ENCODE data around the gene COLEC11. TPM values are rescaled to one million over a fixed set of nuclear protein-coding genes. Genes with fewer than 3 reads are reported as not detected.

COLEC11 gene
- total RNA-seq, 5 donors from 2014 or later (not counting 1 experiment from before 2014, with no cell fraction given): 0.35 to 1.8 TPM; not detected in 3

DNA sequence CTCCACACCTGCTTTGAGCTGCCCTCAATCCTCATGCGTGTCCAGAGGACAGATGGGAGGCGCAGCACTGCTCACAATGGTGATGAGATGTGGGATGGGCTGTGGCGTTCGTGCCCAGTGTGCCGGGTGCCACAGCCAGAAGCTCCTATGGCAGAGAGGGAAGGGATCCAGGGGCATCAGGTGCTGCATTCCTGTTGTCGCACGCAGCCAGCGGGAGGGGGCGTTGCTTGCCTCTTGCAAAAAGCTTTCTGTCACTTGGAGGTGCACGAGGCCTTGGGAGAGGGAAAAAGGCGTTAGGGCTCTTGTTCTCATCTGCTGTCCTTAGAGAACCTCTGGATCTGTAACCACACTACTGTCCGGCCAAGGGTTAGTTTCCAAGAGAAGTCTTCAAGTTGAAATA lies 33.9 kb downstream of the COLEC11 start:
- H3K27ac Mint-ChIP-seq: no peak overlapping the region
- Histone ChIP-seq H3K36me3 (ENCODE audit: control insufficient read depth in 2 of 2, extremely low read depth in 1 of 2, insufficient read depth in 1 of 2, low read length in 1 of 2) (no peaks in the 10 kb centered on the region), H3K27me3 (replicated peaks in 1 of 2; ENCODE audit: control insufficient read depth in 2 of 2, extremely low read depth in 1 of 2, insufficient read depth in 2 of 2, low read length in 1 of 2) (peaks cover 0 to 21% of the 10 kb centered on the region in 2 experiments), H3K9me3 (no peaks in the 10 kb centered on the region), H3K27ac (ENCODE audit: low read length) (no peak overlapping the region), H3K4me3 (ENCODE audit: control insufficient read depth in 1 of 2, extremely low read depth in 1 of 2, low read length in 1 of 2) (no peak overlapping the region), H3K4me1 (ENCODE audit: control insufficient read depth in 1 of 2, extremely low read depth in 1 of 2, insufficient read depth in 2 of 2, low read length in 2 of 2) (no peaks in the 10 kb centered on the region)
- ChIA-PET POLR2A (no interaction called here), CTCF (no interaction called here)
- H3K27me3 Mint-ChIP-seq: peaks cover 0 to 7% of the 10 kb centered on the region in 2 donors
- H3K9me3 Mint-ChIP-seq: no peaks in the 10 kb centered on the region
- DNase-seq: peak in 2 of 35 experiments; percentile 2 to 4
- H3K4me1 Mint-ChIP-seq: no peaks in the 10 kb centered on the region
- H3K36me3 Mint-ChIP-seq: peaks cover 14% of the 10 kb centered on the region
- H3K4me3 Mint-ChIP-seq: no peak overlapping the region
- 46% methylated on average over 9 of the region's 12 CpGs for WGBS (ENCODE audit: insufficient coverage)
- no peak for ATAC-seq (replicated peaks in 1 of 4)

DNA sequence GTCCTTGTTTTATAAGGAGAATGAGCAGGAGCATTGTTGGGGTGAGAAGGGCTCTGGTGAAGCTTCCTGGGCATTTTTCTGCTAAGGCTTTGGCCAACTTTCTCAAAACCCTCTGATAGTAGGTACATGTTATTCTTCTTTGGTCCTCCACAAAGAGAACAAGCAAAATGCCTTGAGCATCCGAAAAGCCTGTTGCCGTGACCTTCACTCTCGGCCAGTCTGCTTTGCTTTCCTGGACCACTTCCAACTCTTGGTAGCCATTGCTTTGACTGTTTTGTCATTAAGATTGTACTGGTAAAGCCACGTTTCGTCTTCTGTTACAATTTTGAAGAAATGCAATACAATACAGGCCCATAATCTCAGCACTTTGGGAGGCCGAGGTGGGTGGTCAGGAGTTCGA lies 35.7 kb downstream of the COLEC11 start:
- H3K36me3 Mint-ChIP-seq: peaks cover 8% of the 10 kb centered on the region
- POLR2A ChIA-PET: no interaction called here
- no peaks in the 10 kb centered on the region for H3K9me3 ChIP-seq
- DNase-seq (peak in 1 of 35 experiments; percentile 7), ATAC-seq (replicated peaks in 1 of 4) (no peak)
- no peak overlapping the region for H3K27ac ChIP-seq (ENCODE audit: low read length)
- no peaks in the 10 kb centered on the region for H3K36me3 ChIP-seq (ENCODE audit: control insufficient read depth in 2 of 2, extremely low read depth in 1 of 2, insufficient read depth in 1 of 2, low read length in 1 of 2)
- no peak overlapping the region for H3K4me3 ChIP-seq (ENCODE audit: control insufficient read depth in 1 of 2, extremely low read depth in 1 of 2, low read length in 1 of 2)
- no peak overlapping the region for H3K27ac Mint-ChIP-seq
- H3K27me3 ChIP-seq (replicated peaks in 1 of 2; ENCODE audit: control insufficient read depth in 2 of 2, extremely low read depth in 1 of 2, insufficient read depth in 2 of 2, low read length in 1 of 2): peaks cover 0 to 25% of the 10 kb centered on the region in 2 experiments
- CTCF ChIA-PET: no interaction called here
- no peaks in the 10 kb centered on the region for H3K4me1 Mint-ChIP-seq
- H3K4me3 Mint-ChIP-seq: no peak overlapping the region
- no peaks in the 10 kb centered on the region for H3K4me1 ChIP-seq (ENCODE audit: control insufficient read depth in 1 of 2, extremely low read depth in 1 of 2, insufficient read depth in 2 of 2, low read length in 2 of 2)
- H3K27me3 Mint-ChIP-seq: peaks cover 0 to 7% of the 10 kb centered on the region in 2 donors
- WGBS (ENCODE audit: insufficient coverage): 80% methylated on average over 1 of the region's 7 CpGs
- no peaks in the 10 kb centered on the region for H3K9me3 Mint-ChIP-seq

DNA sequence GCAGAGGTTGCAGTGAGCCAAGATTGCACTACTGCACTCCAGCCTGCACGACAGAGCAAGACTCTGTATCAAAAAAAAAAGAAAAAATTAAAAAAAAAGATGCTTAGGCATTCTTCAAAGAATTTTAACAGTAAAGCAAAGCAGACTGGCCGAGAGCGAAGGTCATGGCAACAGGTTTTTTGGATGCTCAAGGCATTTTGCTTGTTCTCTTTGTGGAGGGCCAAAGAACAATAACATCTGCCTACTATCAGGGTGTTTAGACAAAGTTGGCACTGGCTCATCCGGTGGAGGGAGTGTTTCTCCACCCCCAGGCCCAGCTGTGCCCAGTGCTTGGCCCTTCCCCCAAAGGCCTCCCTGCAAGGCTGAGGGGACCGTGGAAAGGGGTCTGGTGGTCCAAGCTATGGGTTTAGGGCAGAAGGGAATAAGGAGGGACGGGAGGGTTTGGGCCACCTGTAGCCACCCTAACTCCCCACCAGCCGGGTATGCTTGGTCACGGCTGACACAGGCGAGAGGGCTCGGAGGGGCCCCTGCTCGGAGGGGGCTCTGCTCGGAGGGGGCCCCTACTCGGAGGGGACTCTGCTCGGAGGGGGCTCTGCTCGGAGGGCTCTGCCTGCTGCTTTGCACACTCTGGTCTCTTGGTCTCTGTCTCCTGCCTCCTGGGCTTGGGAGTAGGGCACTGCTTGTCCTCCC lies 36.4 kb downstream of the COLEC11 start:
- H3K9me3 Mint-ChIP-seq: no peaks in the 10 kb centered on the region
- no peaks in the 10 kb centered on the region for H3K4me1 ChIP-seq (ENCODE audit: control insufficient read depth in 1 of 2, extremely low read depth in 1 of 2, insufficient read depth in 2 of 2, low read length in 2 of 2)
- WGBS (ENCODE audit: insufficient coverage): 85% methylated on average over 11 of the region's 15 CpGs
- no peak overlapping the region for H3K4me3 Mint-ChIP-seq
- H3K9me3 ChIP-seq: no peaks in the 10 kb centered on the region
- H3K36me3 ChIP-seq (ENCODE audit: control insufficient read depth in 2 of 2, extremely low read depth in 1 of 2, insufficient read depth in 1 of 2, low read length in 1 of 2): no peaks in the 10 kb centered on the region
- no peak overlapping the region for H3K27ac ChIP-seq (ENCODE audit: low read length)
- peaks cover 0 to 7% of the 10 kb centered on the region in 2 donors for H3K27me3 Mint-ChIP-seq
- peak in 1 of 35 experiments; percentile 20 for DNase-seq
- H3K4me3 ChIP-seq (ENCODE audit: control insufficient read depth in 1 of 2, extremely low read depth in 1 of 2, low read length in 1 of 2): no peak overlapping the region
- no peaks in the 10 kb centered on the region for H3K4me1 Mint-ChIP-seq
- peaks cover 8% of the 10 kb centered on the region for H3K36me3 Mint-ChIP-seq
- CTCF ChIA-PET: no interaction called here
- peaks cover 0 to 22% of the 10 kb centered on the region in 2 experiments for H3K27me3 ChIP-seq (replicated peaks in 1 of 2; ENCODE audit: control insufficient read depth in 2 of 2, extremely low read depth in 1 of 2, insufficient read depth in 2 of 2, low read length in 1 of 2)
- POLR2A ChIA-PET: no interaction called here
- no peak for ATAC-seq (replicated peaks in 1 of 4)
- H3K27ac Mint-ChIP-seq: no peak overlapping the region

- Mint-ChIP-seq H3K27me3 (peaks cover 0 to 6% of the 10 kb centered on the region in 2 donors), H3K4me1 (no peaks in the 10 kb centered on the region), H3K9me3 (no peaks in the 10 kb centered on the region), H3K36me3 (peaks cover 5% of the 10 kb centered on the region), H3K4me3 (no peak overlapping the region), H3K27ac (no peak overlapping the region)
- WGBS (ENCODE audit: insufficient coverage): 85% methylated on average over 23 of the region's 26 CpGs
- ATAC-seq (replicated peaks in 1 of 4) (no peak), DNase-seq (peak in 2 of 35 experiments; percentile 10 to 17)
- Histone ChIP-seq H3K27me3 (replicated peaks in 1 of 2; ENCODE audit: control insufficient read depth in 2 of 2, extremely low read depth in 1 of 2, insufficient read depth in 2 of 2, low read length in 1 of 2) (peaks cover 0 to 19% of the 10 kb centered on the region in 2 experiments), H3K4me1 (ENCODE audit: control insufficient read depth in 1 of 2, extremely low read depth in 1 of 2, insufficient read depth in 2 of 2, low read length in 2 of 2) (no peaks in the 10 kb centered on the region), H3K4me3 (ENCODE audit: control insufficient read depth in 1 of 2, extremely low read depth in 1 of 2, low read length in 1 of 2) (no peak overlapping the region), H3K9me3 (no peaks in the 10 kb centered on the region), H3K27ac (ENCODE audit: low read length) (no peak overlapping the region), H3K36me3 (ENCODE audit: control insufficient read depth in 2 of 2, extremely low read depth in 1 of 2, insufficient read depth in 1 of 2, low read length in 1 of 2) (no peaks in the 10 kb centered on the region)
- POLR2A ChIA-PET: no interaction called here
- CTCF ChIA-PET: no interaction called here
Measured at GRCh38 chr2:3631851-3632659, 37.1 kb downstream of the COLEC11 start.

DNA sequence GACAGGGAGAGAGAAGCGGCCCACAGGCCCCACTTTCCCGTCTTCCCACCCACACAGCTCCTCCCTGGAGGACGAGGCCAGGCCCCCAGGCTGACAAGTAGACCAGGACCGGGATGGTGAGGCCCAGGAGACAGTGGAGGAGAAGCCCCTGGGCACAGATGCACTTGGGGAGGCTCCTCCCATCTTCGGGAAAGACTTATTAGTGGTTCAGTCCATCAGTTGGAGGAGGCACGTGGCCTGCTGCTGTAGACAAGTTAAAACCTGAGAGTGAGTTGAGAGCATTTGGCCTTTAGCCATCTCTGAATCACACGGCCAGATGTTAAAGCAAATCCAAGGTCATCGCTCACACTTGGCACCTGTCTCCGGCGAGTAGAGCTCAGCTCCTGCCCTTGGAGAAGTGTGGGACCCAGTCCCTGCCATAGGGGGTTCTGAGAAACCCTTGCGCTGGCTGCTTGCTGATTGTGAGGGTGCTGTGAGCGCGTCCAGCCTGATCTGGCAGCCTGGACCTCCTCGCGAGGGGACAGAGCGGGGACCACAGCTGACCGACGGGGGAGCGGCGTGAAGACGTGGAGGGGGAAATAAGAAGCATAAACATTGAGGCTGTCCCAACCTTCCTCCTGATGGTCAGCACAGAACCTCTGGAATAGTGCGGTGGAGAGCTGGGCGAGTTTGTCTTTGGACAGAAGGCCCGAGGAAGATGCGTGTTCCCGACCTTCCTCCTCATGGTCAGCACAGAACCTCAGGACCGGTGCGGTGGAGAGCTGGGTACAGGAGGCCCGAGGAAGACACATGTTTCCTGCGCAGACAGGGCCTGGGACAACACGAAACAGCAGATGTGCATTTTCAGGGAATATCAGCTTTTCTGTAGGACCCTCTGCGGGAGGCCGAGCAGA lies 38.4 kb downstream of the COLEC11 start:
- Histone ChIP-seq H3K9me3 (no peaks in the 10 kb centered on the region), H3K4me1 (ENCODE audit: control insufficient read depth in 1 of 2, extremely low read depth in 1 of 2, insufficient read depth in 2 of 2, low read length in 2 of 2) (no peaks in the 10 kb centered on the region), H3K4me3 (ENCODE audit: control insufficient read depth in 1 of 2, extremely low read depth in 1 of 2, low read length in 1 of 2) (no peak overlapping the region), H3K36me3 (ENCODE audit: control insufficient read depth in 2 of 2, extremely low read depth in 1 of 2, insufficient read depth in 1 of 2, low read length in 1 of 2) (no peaks in the 10 kb centered on the region), H3K27ac (ENCODE audit: low read length) (no peak overlapping the region), H3K27me3 (replicated peaks in 1 of 2; ENCODE audit: control insufficient read depth in 2 of 2, extremely low read depth in 1 of 2, insufficient read depth in 2 of 2, low read length in 1 of 2) (peaks cover 0 to 21% of the 10 kb centered on the region in 2 experiments)
- POLR2A ChIA-PET: no interaction called here
- Mint-ChIP-seq H3K27ac (no peak overlapping the region), H3K27me3 (no peaks in the 10 kb centered on the region), H3K4me1 (no peaks in the 10 kb centered on the region), H3K9me3 (no peaks in the 10 kb centered on the region), H3K4me3 (no peak overlapping the region), H3K36me3 (no peaks in the 10 kb centered on the region)
- ATAC-seq (replicated peaks in 1 of 4) (no peak), DNase-seq (peak in 2 of 35 experiments; percentile 7 to 19)
- 83% methylated on average over 27 of the region's 33 CpGs for WGBS (ENCODE audit: insufficient coverage)
- CTCF ChIA-PET: no interaction called here

GRCh38 chr2:3633982-3634595 lies 39.2 kb downstream of the COLEC11 start:
- Mint-ChIP-seq H3K27ac (no peak overlapping the region), H3K9me3 (no peaks in the 10 kb centered on the region), H3K4me1 (no peaks in the 10 kb centered on the region), H3K4me3 (no peak overlapping the region), H3K36me3 (no peaks in the 10 kb centered on the region), H3K27me3 (no peaks in the 10 kb centered on the region)
- H3K27ac ChIP-seq (ENCODE audit: low read length): no peak overlapping the region
- H3K36me3 ChIP-seq (ENCODE audit: control insufficient read depth in 2 of 2, extremely low read depth in 1 of 2, insufficient read depth in 1 of 2, low read length in 1 of 2): no peaks in the 10 kb centered on the region
- no peaks in the 10 kb centered on the region for H3K9me3 ChIP-seq
- H3K4me1 ChIP-seq (ENCODE audit: control insufficient read depth in 1 of 2, extremely low read depth in 1 of 2, insufficient read depth in 2 of 2, low read length in 2 of 2): no peaks in the 10 kb centered on the region
- ChIA-PET POLR2A (no interaction called here), CTCF (no interaction called here)
- DNase-seq (peak in 1 of 35 experiments; percentile 2), ATAC-seq (replicated peaks in 1 of 4) (no peak)
- peaks cover 0 to 17% of the 10 kb centered on the region in 2 experiments for H3K27me3 ChIP-seq (replicated peaks in 1 of 2; ENCODE audit: control insufficient read depth in 2 of 2, extremely low read depth in 1 of 2, insufficient read depth in 2 of 2, low read length in 1 of 2)
- no peak overlapping the region for H3K4me3 ChIP-seq (ENCODE audit: control insufficient read depth in 1 of 2, extremely low read depth in 1 of 2, low read length in 1 of 2)
- WGBS (ENCODE audit: insufficient coverage): 81% methylated on average over 8 of the region's 11 CpGs

Measured in T-cell (primary cell).